Stimulated activated CD4-positive, alpha-beta T cell treated with anti-CD3 and anti-CD28 coated beads, TNF-alpha, amount 100 ng/mL, for 24 hours (primary cell): ENCODE data around the gene MMUT.
"Not testable (repeated sequence)": the region's sequence is repeated elsewhere in the genome, so short reads cannot be mapped to it uniquely, and the experiment has no call there.

Experiments used
- DNase-seq, 3 experiments: peaks; one replicate each; pipeline ENCODE4 v3.0.0-alpha.2; 2020; ENCODE audit warnings: low read depth in 3 of 3

MMUT gene

DNA sequence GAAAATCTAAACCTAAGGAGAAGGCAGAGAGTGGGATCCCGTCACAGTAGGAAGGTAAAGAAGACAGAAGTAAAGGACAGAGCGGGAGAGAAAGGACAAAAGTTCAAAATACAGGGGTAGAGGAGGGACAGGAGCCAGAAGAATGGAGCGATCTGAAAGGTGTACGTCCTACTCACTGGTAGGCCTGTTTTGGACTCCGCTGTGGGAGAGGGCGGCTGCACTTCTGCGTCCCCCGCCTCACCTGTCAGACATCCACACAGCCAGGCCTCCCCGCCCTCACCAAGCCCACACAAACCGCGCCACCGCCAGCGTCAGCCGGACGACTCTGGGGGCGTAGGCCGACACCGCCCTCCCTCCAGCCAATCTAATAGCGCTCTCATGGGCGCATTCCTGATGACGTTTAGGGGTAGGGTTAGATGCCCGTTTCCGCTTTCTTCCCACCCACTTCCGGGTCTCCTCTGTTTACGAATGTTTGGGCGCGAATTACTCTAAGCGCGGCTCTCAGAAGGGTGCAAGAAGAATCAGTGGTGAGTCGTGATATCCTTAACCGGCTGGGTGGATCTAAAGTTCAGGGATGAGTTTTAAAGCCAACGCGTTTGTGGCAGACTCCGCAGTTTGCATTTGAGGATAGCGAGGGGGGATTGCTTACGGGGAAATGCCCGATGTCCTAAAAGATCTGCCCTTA, at the start of gene MMUT, which contains the start of gene CENPQ:
MMUT (minus strand) TSS at position 327 of the 685 bp plus-strand sequence. CDS start 3,787 bp downstream, outside the sequence.
CENPQ (plus strand) TSS at position 444 of the 685 bp plus-strand sequence. CDS start 6,807 bp downstream, outside the sequence.
- peak; percentile 76 to 87 (median 86) for DNase-seq

DNA sequence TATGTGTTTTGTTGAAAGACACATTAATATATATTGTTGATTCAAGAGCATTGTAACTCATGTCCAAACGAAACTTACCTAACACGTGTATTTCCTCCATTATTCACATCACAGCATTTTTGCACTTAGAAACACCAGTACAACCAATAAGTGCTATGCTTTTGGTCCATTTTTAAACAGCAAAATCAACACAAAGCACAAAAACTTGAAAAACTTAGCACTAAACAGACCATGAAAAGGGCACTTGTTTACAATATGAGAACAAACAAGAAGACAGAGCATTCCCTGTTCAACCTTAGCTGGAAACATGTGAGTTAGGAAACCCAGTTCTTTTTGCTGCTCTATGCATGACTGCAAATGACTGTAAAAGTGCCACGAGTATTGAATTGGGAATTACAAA, 46.3 kb upstream of the MMUT start:
- DNase-seq, result no peak

DNA sequence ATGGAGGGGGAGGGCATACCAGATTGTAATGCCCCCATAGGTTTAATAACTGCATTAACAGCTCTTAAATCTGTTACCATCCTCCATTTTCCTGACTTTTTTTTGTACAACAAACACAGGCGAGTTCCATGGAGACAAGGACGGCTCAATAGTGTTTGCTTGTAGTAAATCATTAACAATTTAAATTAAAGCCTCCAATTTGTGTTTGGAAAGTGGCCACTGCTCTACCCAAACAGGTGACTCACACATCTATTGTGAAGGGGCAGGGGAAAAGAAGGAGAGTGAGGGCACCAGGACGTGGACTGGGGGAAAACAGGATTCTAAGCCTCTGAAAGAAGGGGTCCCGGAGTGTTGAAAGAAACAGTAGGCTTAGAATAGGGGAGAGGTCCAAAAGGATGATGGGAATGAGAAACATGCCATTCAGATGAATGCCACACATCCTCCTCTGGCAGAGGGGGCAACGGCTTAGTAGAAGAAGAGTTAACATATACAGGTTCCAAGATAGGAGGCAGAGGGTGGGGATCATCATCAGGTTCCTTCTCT, 43.6 kb upstream of the MMUT start:
- DNase-seq, result no peak

DNA sequence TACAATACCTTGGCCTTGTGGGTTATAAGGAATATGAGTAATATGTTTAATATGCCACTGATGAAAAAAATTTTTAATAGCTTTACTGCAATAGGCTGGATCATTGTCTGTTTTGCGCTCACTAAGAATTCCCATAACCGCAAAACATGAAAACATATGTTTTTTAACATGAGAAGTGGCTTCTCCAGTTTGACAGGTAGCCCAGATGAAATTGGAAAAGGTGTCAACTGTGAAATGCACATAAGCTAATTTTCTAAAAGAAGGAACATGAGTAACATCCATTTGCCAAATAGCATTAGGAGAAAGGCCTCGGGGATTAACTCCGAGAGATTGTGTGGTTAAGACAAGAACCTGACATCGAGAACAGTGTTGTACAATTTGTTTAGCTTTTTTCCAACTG, 41.6 kb upstream of the MMUT start:
- DNase-seq, result no peak

DNA sequence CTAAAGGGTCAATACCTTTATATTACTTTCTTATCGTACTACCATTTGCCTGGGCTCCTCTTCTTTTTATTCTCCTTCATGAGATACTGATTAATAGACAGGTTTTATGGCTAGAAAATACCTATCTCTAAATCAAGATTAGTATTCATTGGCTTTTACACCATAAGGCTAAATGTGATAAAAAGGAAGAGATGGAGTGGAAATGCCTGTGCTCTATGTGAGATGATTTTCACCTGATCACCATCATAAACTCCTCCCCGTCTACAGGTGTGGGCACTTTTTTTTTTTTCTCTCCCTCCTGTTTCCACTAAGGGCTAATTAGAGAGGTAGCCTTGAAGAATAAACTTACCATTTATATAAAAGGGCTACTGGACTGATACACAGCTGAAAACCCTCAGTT, 36.6 kb upstream of the MMUT start, which contains the start of gene GLYATL3:
GLYATL3 (plus strand) TSS at position 301 of the 400 bp plus-strand sequence. CDS start 12,068 bp downstream, outside the sequence.
- DNase-seq, result no peak

DNA sequence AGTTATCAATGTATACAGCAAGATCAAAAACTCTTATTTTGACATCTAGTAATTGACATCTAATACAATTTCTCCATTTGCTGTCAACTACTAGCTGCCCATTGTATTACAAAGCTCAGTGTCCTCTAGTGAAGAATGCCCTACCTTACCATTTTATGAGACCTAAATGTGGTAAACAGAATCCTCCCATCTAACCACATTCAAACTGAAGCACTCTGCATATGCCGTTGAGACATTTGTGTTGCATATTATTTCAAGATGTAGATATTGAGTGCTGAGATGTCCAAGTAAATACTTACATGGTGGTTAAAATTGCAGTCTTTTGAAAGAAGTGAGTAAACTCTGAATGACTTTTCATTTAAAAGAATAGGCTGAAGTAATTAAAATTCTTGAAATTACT, 36.1 kb upstream of the MMUT start:
- no peak for DNase-seq

DNA sequence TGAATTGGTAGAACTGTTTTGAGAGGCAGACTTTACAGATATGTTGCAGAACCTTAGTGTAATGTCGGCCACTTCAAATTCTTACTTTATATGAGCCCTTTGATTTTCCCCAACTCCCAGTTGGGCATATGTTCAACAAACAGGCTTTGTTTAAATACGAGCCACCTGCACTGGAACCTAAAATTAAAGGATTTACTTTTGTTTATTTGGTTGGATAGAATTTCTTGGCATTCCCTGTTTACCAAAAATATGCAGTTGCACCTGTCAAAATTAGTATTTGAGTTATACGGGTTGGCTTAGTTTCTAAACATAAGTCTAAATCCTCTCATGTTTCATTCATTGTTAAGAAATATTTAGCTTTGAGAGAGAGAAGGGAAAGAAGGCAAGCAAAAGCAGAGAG, 34.3 kb upstream of the MMUT start:
- DNase-seq, result no peak

DNA sequence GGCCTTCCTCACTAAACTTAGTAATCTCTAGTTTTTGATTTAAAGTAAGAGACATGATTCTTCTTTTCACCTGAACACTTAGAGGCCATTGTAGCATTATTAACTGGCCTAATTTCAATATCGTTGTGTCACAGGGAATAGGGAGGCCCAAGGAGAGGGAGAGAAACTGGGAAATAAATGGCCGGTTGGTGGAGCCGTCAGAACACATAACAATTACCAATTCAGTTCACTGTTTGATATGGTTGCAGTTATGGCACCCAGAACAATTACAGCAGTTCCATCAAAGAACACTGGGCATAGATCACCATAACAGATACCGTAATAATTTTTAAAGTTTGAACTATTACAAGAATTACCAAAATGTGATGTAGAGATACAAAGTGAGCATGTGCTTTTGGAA, 27.6 kb upstream of the MMUT start:
- no peak for DNase-seq

DNA sequence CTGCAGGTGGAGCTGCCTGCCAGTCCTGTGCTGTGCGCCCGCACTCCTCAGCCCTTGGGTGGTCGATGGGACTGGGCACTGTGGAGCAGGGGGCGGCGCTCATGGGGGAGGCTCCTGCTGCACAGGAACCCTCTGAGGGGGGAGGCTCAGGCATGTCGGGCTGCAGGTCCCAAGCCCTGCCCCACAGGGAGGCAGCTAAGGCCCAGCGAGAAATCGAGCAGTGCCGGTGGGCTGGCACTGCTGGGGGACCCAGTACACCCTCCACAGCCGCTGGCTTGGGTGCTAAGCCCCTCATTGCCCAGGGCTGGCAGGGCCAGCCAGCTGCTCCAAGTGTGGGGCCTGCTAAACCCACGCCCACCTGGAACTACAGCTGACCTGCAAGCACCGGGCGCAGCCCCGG, 20.3 kb upstream of the MMUT start:
- not testable (repeated sequence) for DNase-seq

DNA sequence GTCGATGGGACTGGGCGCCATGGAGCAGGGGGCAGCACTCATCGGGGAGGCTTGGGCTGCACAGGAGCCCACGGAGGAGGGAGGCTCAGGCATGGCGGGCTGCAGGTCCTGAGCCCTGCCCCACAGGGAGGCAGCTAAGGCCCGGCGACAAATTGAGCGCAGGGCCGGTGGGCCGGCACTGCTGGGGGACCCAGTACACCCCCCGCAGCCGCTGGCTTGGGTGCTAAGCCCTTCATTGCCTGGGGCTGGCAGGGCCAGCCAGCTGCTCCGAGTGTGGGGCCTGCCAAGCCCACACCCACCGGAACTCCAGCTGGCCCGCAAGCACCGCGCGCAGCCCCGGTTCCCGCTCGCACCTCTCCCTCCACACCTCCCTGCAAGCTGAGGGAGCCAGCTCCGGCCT, 18.8 kb upstream of the MMUT start:
- not testable (repeated sequence) for DNase-seq

DNA sequence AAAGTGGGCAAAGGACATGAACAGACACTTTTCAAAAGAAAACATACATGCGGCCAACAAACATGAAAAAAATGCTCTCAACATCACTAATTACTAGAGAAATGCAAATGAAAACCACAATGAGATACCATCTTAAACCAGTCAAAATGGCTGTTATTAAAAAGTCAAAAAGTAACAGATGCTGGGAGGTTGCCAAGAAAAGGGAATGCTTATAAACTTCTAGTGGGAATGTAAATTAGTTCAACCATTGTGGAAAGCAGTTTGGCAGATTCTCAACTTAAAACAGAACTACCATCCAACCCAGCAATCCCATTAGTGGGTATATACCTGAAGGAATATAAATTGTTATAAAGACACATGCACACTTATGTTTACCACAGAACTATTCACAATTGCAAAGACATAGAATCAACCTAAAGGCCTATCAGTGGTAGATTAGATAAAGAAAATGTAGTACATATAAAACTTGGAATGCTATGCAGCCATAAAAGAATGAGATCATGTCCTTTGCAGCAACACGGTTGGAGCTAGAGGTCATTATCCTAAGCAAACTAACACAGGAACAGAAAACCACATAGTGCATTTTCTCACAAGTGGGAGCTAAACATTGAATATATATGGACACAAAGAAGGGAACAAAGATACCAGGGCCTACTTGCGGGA, 16.4 kb upstream of the MMUT start:
- no peak for DNase-seq

DNA sequence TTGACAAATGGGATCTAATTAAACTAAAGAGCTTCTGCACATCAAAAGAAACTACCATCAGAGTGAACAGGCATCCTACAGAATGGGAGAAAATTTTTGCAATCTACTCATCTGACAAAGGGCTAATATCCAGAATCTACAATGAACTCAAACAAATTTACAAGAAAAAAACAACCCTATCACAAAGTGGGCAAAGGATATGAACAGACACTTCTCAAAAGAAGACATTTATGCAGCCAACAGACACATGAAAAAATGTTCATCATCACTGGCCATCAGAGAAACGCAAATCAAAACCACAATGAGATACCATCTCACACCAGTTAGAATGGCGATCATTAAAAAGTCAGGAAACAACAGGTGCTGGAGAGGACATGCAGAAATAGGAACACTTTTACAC, 13.5 kb upstream of the MMUT start:
- not testable (repeated sequence) for DNase-seq

DNA sequence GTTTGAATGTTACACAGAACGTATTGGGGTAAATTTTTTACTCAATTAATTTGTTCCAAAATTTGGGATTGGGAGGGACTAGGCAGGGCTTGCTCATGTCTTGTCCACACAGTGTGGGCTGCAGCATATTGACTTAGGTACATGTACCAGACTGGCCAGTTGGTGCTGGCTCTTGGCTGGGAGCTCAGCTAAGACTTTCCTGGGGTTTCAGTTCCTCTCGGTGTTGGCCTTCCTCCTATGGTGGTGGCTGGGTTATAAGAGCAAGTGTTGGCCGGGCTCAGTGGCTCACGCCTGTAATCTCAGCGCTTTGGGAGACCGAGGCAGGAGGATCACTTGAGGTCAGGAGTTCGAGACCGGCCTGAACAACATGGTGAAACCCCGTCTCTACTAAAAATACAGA, 5.0 kb upstream of the MMUT start:
- DNase-seq, result no peak

DNA sequence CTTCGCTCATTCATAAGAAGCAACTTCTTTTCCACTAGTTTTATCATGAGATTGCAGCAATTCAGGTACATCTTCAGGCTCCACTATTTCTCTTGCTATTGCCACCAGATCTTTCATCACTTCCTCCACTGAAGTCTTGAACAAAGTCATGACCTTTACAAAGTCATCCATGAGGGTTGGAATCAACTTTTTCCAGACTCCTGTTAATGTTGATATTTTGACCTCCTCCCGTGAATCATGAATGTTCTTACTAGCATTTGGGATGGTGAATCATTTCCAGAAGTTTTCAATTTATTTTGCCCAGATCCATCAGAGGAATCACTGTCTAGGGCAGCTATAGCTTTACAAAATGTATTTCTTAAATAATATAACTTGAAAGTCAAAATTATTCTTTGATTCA, 1.6 kb upstream of the MMUT start:
- DNase-seq, result no peak

DNA sequence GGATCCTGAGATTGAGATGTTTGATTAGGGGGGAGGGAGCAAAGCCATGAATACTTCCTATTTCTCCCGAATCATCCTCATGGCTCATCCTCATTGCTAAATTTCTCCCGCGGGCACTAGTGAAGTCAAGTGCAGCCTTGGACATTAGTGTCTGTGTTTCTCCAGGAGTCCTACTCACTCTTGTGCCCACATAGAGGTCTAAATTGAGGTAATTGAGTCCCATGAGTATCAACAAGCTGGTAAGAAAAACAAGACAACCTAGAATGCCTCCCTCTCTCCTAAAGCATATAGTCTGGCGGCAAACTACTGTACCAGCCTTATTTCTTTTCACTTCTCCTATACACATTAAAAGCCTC, 537 bp upstream of the MMUT start:
- no peak for DNase-seq

DNA sequence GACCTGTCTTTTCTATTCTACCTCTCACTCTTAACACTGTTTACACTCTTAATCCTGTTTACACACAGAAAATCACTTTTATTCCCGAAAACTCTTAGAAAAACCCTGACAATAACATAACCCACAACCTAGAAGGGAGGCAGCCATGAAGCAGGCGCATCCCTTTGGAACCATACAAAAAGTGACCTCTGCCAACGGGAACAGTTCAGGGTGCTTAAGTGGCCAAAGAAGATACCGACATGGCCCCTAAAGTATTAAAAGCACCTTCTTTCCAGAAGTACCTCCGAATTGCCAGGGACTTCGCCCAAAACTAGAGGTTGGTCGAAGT, 490 bp downstream of the MMUT start:
- no peak for DNase-seq

DNA sequence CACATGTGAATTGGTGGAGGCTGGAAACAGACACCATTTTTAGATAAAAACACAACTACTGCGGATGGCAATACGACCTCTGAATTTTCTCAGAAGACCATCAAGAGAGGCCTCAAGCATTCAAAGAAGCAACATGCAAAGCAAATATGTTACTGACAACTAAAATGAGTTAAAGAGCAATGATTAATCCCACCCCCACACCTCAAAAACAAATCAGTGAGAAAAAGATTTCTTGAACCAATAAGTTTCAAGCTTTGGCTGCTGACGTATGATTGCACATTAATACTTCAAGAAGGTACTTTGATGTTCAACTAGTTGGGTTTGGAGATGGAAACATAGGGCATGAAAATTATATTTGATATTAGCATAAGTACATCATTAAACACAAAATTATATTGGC, 982 bp downstream of the MMUT start:
- DNase-seq, result no peak

DNA sequence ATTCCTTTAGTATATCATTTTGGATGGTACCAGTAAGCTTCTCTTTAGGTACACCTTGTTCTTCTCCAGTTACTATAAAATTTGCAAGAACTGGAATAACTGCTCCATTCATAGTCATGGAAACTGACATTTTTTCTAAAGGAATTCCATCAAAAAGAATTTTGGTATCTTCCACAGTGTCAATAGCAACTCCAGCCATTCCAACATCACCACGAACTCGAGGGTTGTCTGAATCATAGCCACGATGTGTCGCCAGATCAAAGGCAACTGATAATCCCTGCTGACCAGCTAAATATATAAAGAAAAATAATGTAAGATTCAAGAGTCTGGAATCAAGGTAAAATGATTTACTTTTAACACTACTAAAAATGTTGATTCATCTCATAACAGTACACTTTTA, 5.3 kb downstream of the MMUT start:
- no peak for DNase-seq

DNA sequence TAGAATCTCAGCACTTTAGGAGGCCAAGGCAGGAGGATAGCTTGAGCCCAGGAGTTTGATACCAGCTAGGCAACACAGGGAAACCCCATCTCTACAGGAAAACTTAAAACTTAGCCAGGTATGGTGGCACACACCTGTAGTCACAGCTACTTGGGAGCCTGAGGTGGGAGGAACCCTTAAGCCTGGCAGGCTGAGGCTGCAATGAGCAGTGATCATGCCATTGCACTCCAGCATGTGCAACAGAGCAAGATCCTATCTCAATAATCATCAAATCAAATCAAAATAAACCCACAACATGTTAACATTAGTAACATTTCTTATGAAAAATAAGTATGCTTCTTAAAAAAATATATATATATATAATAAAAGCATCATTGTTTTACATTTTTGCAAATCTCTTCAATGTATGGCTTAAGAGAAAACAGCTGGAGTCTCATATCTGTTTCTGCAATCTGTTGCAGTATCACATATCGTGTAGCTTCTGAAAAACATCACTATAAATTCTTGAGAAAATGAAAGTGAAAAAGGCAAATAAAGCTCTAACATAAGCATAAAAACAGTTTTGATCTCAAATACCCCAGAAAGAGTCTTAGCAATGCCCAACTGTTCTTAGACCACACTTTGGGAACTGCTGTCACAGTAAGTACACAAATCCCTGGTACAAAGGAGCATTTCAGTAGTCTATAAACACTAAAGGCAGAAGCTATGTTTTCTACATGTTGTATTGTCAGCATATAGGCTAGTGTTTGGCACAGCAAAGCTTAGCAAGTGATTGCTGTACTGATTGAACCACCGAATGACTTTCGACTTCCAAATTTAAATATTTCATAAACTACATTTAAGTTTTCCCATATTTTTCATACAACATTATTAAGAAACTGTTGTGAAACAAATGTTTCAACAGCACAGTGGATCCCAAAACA, 8.0 kb downstream of the MMUT start:
- DNase-seq, result no peak

DNA sequence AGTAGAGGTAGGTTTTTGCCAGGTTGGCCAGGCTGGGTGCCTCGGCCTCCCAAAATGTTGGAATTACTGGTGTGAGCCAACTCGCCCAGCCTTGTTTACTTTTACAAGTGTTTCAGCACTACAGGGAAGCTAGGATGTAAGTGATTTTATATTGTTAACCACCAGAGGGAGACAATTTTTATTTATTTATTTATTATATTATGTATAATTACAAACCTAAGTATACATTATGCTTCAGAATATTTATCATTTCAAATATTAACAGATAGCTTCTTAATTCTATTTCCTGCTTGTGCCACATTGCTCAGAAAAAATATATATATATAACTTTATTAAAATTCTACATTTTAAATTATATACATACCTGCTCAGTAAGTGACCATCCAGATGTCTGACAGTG, 9.8 kb downstream of the MMUT start:
- DNase-seq, result no peak

DNA sequence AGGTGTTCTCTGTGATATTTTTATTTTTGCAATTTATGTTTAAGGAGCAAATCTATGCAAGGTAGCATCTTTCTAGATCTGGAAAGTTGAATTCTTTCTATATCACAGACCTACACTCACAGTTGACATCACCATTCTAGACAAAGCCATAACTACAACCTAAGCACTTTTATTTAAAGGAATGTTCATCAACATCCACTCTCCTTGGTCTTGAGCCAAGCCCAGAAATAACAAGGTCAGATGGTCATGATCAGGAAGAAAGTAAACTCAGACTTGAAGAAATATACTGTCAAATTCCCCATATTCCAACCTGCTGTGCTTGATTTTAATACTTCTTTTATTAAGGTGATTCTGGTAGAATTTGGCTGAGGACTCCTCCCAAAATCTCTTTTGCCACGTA, 32.2 kb downstream of the MMUT start:
- DNase-seq, result no peak

DNA sequence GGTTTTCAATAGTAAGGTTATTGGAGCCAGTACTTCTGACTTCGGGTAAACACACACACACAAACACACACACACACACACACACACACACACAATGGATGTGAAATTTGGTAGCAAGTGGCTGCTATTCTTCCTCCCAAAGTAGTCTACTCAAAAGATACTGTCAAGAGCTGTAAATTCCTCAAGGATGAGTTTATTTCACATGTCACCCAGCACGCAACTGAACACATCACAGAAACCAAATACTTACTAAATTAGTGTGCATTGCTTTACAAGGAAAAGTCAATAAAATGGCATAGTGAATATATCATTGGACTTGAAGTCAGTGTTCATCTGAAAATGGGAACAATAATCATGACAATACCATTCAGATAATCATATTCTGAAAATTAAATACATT, 32.9 kb downstream of the MMUT start:
- no peak for DNase-seq
